HG03342 (cell line): ENCODE results near the gene GALNT13.

Source experiments
- ATAC-seq: cut with Tn5 transposase; IDR thresholded peaks from one replicate; pipeline ENCODE4 v1.9.1; 2021; ENCODE audit warnings: mild to moderate bottlenecking, moderate library complexity; ENCODE audit not compliant: unreplicated experiment

The GALNT13 gene

GRCh38 chr2:153871231-153872221 lies at the start of gene GALNT13:
Gene GALNT13 (plus strand): TSS chr2:153871922.
- ATAC-seq: no peak

GRCh38 chr2:153823880-153824279 lies 47.8 kb upstream of the GALNT13 start:
- ATAC-seq: no peak

DNA sequence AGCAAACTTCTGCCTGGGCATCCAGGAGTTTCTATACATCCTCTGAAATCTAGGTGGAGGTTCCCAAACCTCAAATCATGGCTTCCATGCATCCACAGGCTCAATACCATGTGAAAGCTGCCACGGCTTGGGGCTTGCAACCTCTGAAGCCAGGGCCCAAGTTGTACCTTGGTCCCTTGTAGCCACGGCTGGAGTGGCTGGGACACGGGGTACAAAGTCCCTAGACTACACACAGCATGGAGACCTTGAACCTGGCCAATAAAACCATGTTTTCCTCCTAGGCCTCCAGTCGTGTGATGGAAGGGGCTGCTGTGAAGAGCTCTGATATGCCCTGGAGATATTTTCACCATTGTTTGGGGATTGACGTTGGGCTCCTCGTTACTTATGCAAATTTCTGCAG lies 43.4 kb upstream of the GALNT13 start:
- no peak for ATAC-seq

DNA sequence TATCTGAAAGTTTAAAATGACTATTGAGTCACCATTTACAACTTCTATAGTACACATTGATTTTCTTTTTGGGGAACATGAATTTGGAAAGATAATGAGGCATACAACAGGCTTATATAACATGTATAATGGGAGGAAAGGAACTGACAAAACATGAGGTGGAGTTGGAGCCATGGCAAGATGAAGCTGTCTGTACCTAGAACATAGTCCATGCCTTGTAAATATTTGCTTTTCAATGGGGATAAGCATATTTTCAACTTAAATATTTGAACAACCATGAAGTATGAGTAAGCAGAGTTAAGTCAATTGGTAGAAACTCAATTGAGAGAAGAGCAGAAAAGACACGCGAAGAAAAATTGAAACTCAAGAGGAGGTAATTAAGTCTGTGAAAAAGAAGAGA lies 37.1 kb upstream of the GALNT13 start:
- ATAC-seq: no peak

DNA sequence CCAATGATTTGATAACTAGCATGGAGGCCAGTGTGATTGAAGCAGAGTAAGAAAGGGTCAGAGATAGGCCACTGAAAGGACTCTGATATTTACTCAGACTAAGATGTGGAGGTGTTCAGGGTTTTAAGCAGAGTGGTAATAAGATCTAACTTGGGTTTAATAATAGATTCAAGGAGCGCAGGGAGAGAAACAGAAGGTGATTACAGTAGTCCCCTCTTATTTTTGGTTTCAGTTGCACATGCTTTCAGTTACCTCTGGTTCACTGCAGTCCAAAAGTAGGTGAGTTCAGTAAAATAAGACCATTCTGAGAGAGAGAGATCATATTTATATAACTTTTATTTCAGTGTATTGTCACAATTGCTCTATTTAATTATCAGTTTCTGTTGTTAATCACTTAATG lies 13.5 kb upstream of the GALNT13 start:
- ATAC-seq: no peak

DNA sequence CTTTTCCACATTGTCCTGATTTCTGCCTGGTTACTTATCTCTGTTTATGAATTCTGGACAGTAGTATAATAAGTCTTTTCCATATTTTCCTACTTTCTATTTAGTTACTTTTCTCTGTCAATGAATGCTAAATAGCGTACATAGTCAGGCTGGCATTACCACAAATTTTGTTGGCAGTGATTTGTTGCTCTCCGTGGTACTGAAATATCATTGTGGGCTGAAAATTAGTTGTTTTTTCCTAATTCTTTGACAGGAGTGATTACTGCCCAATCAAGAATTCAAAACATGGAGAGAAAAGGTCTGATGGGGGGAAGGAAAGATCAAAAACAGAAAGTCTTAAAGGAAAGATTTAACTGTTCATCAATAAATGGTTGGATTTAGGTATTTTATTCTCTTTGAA lies 7.7 kb upstream of the GALNT13 start:
- no peak for ATAC-seq

DNA sequence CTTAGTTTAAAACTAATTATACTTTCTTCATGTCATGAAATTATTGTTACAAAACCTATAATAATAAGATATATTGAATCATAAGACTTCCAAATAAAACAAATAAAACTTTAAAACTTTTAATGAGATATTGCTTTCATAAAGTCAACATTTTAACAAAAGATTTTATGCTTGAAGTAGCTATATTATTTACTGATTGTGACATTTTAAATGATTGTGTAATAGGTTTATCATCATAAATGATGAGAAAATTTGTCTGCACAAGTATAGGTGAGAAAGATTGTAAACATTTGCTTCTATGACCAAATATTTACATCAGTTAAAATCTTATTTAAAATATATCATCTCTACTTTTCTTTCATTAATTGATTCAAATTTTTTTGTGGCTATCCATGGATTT lies 5.1 kb upstream of the GALNT13 start:
- no peak for ATAC-seq

GRCh38 chr2:153870308-153870707 lies 1.4 kb upstream of the GALNT13 start:
- ATAC-seq: no peak

- no peak for ATAC-seq
Observed at GRCh38 chr2:153872311-153873051, 759 bp downstream of the GALNT13 start.

DNA sequence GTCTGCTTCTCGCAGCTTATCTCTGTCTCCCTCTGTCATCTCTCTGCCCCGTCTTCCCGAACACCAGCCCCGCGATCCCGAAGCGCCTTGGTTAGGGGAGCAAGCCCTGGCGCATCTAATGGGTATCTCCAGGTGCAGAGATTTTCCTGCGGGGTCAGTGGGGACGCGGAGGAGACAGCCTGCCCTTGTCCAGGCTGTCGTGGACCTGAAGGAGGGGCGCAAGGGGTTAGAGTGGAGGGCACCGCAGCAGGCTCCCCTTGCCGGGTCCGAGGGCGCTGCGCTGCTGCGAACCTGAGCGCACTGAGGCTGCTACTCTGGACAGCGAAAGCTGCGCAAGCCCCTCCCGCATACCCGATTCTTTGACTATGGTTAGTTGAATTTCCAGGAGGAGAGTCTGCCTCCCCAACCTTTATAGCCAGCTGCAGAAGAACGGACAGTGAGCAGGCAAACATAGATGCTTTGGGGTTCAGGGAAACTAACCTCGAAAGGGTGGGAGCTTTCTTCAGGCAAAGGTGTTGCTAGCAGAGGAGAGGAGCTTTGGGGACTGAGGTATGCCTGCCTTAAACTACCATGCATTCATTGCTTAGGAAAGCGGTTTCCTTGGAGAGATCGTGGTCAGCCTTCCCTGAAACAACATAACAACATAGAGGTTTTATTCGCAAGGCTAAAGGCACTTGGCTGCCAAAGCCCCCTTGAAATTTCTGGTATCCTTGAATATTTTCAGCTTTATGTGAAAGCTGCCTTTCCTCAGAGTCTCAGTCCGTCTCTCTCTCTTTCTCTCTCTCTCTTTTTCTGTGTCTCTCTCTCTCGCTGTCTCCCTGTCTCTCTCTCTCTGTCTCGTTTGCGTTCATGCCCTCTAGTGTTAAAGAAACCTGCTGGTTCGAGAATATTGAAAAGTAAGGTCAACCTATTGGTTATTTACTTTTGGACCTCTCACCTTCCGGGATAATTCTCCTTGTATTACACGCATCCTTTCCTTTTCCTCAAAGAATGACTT lies 1.6 kb downstream of the GALNT13 start:
- ATAC-seq: no peak

DNA sequence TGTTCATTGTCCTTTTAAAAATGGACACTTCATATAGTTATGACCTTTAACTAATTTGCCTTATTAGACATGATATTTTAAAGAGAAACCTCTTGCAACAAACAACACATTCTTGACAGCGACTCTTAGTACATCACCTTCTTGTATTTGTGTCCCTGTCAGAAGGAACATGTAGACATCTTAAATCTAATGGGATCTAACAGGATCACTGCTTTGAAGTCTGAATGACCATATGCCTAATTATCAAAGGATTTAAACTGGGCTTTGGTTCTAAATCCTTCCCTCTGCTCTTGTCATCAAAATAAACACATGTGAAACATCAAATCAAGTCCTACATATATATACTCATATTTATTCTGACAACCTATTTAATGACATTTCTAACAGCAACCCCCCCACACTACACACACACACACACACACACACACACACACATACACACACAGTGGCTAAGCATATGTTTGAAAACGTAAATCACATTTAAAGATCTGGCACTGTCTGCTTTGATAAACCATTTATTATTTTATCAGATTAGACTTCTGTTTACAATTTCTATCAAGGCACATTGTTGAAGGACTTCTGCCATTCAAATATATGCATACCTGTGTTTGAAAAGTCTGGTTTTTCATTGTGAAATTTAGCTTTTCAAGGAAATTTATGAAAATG lies 4.2 kb downstream of the GALNT13 start:
- no peak for ATAC-seq

- no peak for ATAC-seq
Observed at GRCh38 chr2:153880926-153881325, 9.2 kb downstream of the GALNT13 start.

- ATAC-seq: no peak
Observed at GRCh38 chr2:153886833-153887232, 15.1 kb downstream of the GALNT13 start.

DNA sequence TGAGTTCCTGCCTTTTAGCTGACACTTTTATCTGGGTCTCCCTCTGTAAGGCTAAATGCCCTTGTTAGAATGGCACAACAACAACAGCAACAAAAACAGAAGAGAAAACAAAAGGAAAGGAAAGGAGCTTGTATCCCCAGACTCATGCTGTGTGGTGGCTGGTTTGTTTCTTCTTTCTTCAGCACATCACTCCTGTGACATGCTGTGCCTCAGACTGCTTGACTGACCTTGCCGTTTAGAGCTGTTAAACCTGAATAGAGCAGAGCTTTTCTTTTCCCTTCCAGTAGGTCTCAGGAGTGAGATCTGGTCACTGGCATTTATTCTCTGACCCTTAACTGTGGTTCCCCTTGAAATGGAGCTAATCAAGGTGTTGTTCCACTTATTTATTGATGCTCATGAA lies 18.9 kb downstream of the GALNT13 start:
- ATAC-seq: no peak

DNA sequence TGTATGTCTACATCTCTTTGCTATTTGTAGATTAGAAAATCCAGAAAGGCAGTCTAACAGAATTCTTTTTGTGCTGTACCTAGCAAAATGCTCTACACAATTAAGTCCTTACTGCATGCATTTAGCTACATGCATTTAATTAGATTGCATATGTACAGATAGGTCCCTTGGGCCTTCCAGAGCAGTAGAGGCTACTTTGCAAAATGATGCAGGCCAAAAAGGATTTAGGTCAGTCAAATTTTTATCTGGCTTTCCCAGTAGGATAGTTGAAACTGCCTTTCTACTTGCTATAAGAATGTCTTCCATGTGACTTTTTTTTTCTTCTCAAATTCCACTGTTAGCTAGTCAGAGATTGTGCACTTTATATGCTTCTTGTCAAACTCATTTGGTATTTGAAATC lies 19.3 kb downstream of the GALNT13 start:
- no peak for ATAC-seq

DNA sequence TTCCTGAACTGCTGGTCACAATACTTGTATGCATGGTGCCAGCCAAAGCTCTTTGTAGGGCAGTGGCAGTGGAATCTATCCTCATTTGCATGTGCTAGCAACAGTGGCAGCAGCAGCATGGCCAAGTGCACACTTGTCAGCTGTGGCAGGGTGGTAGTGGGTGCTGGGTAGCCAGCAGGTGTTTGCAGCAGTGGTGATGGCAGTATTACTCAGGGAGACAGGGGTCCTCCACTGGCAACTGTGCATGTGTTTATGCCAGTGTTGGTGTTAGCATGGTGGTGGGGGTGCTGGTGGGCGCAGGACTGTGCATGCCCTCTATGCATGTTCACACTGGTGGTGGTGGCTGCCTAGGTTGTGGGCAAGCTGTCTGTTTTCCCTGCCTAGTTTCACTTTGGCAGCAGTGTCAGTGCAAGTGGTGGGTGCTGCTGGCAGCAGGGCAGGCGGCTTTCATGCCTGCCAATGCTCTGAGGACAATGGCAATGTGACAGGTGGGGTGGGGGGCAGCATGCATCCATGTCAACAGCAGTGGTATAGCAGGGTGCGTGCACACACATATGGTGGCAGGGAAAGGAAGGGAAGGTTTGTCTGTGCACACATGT lies 41.2 kb downstream of the GALNT13 start:
- ATAC-seq: no peak

DNA sequence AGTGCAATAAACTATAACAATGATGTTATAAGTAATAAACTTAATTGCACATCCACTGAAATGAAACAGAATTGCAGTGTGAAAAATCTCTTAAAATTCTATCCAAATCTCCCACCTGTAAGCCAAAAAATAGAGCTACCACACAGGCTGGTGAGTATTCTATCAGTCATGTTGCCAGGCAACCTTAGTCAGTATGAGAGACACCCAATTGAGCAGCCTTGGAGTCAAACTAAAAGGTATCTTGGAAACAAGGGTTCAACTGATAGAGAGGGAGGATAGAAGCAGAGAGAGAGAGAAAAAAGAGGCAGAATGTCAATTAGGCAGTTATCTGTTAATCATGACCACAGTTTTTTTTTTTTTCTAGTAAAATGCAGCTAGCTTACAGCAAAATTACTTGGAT lies 45.8 kb downstream of the GALNT13 start:
- no peak for ATAC-seq

GRCh38 chr2:153935511-153935910 lies 63.8 kb downstream of the GALNT13 start:
- no peak for ATAC-seq

GRCh38 chr2:153939124-153939796 lies 67.5 kb downstream of the GALNT13 start:
- no peak for ATAC-seq
